HCT116 (cell line): ENCODE data around the gene ZNF578. TPM values are rescaled to one million over a fixed set of nuclear protein-coding genes. Genes with fewer than 3 reads are reported as not detected.

Source experiments
- ATAC-seq: fragments of 200-7000 bp; cut with Tn5 transposase; 2 replicates; pipeline ENCODE4 v1.9.1; 2020; ENCODE audit warnings: mild to moderate bottlenecking, moderate library complexity
- BruUV-seq: library from RNA; stranded (reverse); fragments of 400-500 nt; replicated peaks from 2 replicates; lab custom pipeline; 2021; lab: Mats Ljungman, UMichigan
- CTCF ChIA-PET: fragments of 300-600 bp; sonication (Branson Sonifier 250); formaldehyde crosslinking; loops from one replicate; lab custom pipeline; 2021; ENCODE audit warnings: antibody characterized with exemption; lab: Charles Lee
- POLR2A ChIA-PET: fragments of 300-600, 350-600 bp; sonication (Branson Sonifier 250); formaldehyde crosslinking; loops from one replicate; lab custom pipeline; 2021; ENCODE audit warnings: antibody characterized with exemption; lab: Charles Lee
- RAD21 ChIA-PET, 2 experiments: fragments of 300-600 bp; sonication (Branson Sonifier 250); formaldehyde crosslinking; loops; one replicate each; lab custom pipeline; 2023; ENCODE audit warnings: low total read pairs in 2 of 2; ENCODE audit not compliant: uncharacterized antibody in 2 of 2, unreplicated experiment in 2 of 2, low non-redundant PET in 1 of 2; lab: Charles Lee
- DNase-seq: peaks from one replicate; pipeline ENCODE4 v3.0.0-alpha.2; 2010; ENCODE audit warnings: low read depth, low spot score
- H2AFZ ChIP-seq: fragments of 200-600 bp; shearing (Covaris generic), sonication (generic); 2 replicates; pipeline ENCODE4 v1.6.1; 2017; ENCODE audit warnings: low read depth, mixed run types, mixed read lengths, antibody characterized with exemption, low read length; ENCODE audit not compliant: poor library complexity, severe bottlenecking
- H3K27ac ChIP-seq: 2 replicates; pipeline ENCODE4 v1.5.1; 2012; ENCODE audit warnings: low read depth, low read length
- H3K27me3 ChIP-seq: fragments of 200-600 bp; sonication (generic); 2 replicates; pipeline ENCODE4 v1.6.1; 2016; ENCODE audit warnings: mixed run types, low read length, mixed read lengths; ENCODE audit not compliant: insufficient read depth
- H3K36me3 ChIP-seq, 2 experiments: fragments of 200-500 bp in 1 of 2; fragments of 200-600 bp in 1 of 2; sonication (Bioruptor generic) in 1 of 2; sonication (generic) in 1 of 2; 2 replicates each; pipeline versions ENCODE4 v1.5.1 to v1.6.1; 2014 to 2016; ENCODE audit warnings: low read length in 2 of 2, inconsistent platforms in 1 of 2, mixed read lengths in 1 of 2, mixed run types in 1 of 2; ENCODE audit not compliant: insufficient read depth in 2 of 2, control insufficient read depth in 1 of 2
- H3K4me1 ChIP-seq, 2 experiments: fragments of 200-600 bp in 1 of 2; sonication (generic) in 1 of 2; 2 replicates each; pipeline versions ENCODE4 v1.5.1 to v1.6.1; 2012 to 2017; ENCODE audit warnings: low read length in 2 of 2, inconsistent platforms in 1 of 2, mild to moderate bottlenecking in 1 of 2, mixed read lengths in 1 of 2, mixed run types in 1 of 2, moderate library complexity in 1 of 2; ENCODE audit not compliant: insufficient read depth in 2 of 2, control insufficient read depth in 1 of 2
- H3K4me2 ChIP-seq: fragments of 200-600 bp; sonication (generic); 2 replicates; pipeline ENCODE4 v1.6.1; 2017; ENCODE audit warnings: mixed run types, low read length, mixed read lengths
- H3K4me3 ChIP-seq, 2 experiments: fragments of 200-600 bp in 1 of 2; sonication (generic) in 1 of 2; replicated peaks in 1 of 2; 2 replicates each; pipeline ENCODE4 v1.5.1; 2011 to 2016; ENCODE audit warnings: low read length in 2 of 2, control low read depth in 1 of 2, low read depth in 1 of 2, mild to moderate bottlenecking in 1 of 2, mixed read lengths in 1 of 2, mixed run types in 1 of 2
- H3K79me2 ChIP-seq: fragments of 200-600 bp; sonication (generic); 2 replicates; pipeline ENCODE4 v1.6.1; 2017; ENCODE audit warnings: mild to moderate bottlenecking, mixed run types, low read length, moderate library complexity, mixed read lengths; ENCODE audit not compliant: insufficient read depth
- H3K9ac ChIP-seq: fragments of 200-600 bp; sonication (generic); 2 replicates; pipeline ENCODE4 v1.6.1; 2016; ENCODE audit warnings: low read length, mixed read lengths
- H3K9me2 ChIP-seq: fragments of 200-600 bp; sonication (generic), shearing (Covaris generic); 2 replicates; pipeline ENCODE4 v1.6.1; 2017; ENCODE audit warnings: mixed run types, mild to moderate bottlenecking, moderate library complexity; ENCODE audit not compliant: insufficient read depth
- H3K9me3 ChIP-seq, 2 experiments: fragments of 200-500 bp in 1 of 2; fragments of 200-600 bp in 1 of 2; sonication (Bioruptor generic) in 1 of 2; sonication (generic) in 1 of 2; 2 replicates each; pipeline ENCODE4 v1.6.1; 2014 to 2017; ENCODE audit warnings: low read length in 2 of 2, mixed read lengths in 2 of 2, inconsistent platforms in 1 of 2, low read depth in 1 of 2, mild to moderate bottlenecking in 1 of 2, mixed run types in 1 of 2, moderate library complexity in 1 of 2; ENCODE audit not compliant: control insufficient read depth in 1 of 2, insufficient read depth in 1 of 2
- H4K20me1 ChIP-seq: fragments of 200-600 bp; sonication (generic), shearing (Covaris generic); 2 replicates; pipeline ENCODE4 v1.6.1; 2017; ENCODE audit warnings: mixed run types, mild to moderate bottlenecking, moderate library complexity; ENCODE audit not compliant: insufficient read depth
- CEBPB ChIP-seq: IDR thresholded peaks from 2 replicates; pipeline ENCODE4 v1.6.1; 2012; ENCODE audit warnings: low read depth
- CTCF ChIP-seq, 3 experiments: fragments of 200-600 bp in 1 of 3; sonication (generic) in 1 of 3; IDR thresholded peaks in 2 of 3; conservative IDR thresholded peaks in 1 of 3; 2 replicates each; pipeline ENCODE4 v1.5.1; 2012 to 2017; ENCODE audit warnings: low read depth in 2 of 3, low read length in 2 of 3, antibody characterized with exemption in 1 of 3, borderline replicate concordance in 1 of 3, control low read depth in 1 of 3, mild to moderate bottlenecking in 1 of 3, mixed read lengths in 1 of 3, mixed run types in 1 of 3, moderate library complexity in 1 of 3; ENCODE audit not compliant: insufficient read depth in 1 of 3
- ELF1 ChIP-seq: IDR thresholded peaks from 2 replicates; pipeline ENCODE4 v1.6.1; 2012; ENCODE audit warnings: low read depth, borderline replicate concordance
- EZH2 ChIP-seq: fragments of 200-600 bp; sonication (generic); IDR thresholded peaks from 2 replicates; pipeline ENCODE4 v1.6.1; 2017; ENCODE audit warnings: antibody characterized with exemption, mixed run types
- FOSL1 ChIP-seq: IDR thresholded peaks from 2 replicates; pipeline ENCODE4 v1.6.1; 2012; ENCODE audit warnings: low read depth
- POLR2A ChIP-seq: IDR thresholded peaks from 2 replicates; pipeline ENCODE4 v1.7.0; 2011; ENCODE audit warnings: borderline replicate concordance; ENCODE audit not compliant: insufficient read depth, insufficient read length; ENCODE audit errors: extremely low read depth
- RAD21 ChIP-seq: IDR thresholded peaks from 2 replicates; pipeline ENCODE4 v1.6.1; 2012; ENCODE audit warnings: low read depth, mild to moderate bottlenecking
- REST ChIP-seq: IDR thresholded peaks from 2 replicates; pipeline ENCODE4 v1.6.1; 2012; ENCODE audit warnings: low read depth
- SIN3A ChIP-seq: IDR thresholded peaks from 2 replicates; pipeline ENCODE4 v1.6.1; 2012; ENCODE audit warnings: low read depth
- SRF ChIP-seq: IDR thresholded peaks from 2 replicates; pipeline ENCODE4 v1.6.1; 2012; ENCODE audit warnings: low read depth
- TCF7L2 ChIP-seq: IDR thresholded peaks from 2 replicates; pipeline ENCODE4 v1.7.0; 2011; ENCODE audit warnings: borderline replicate concordance, inconsistent platforms; ENCODE audit not compliant: insufficient read depth, insufficient read length; ENCODE audit errors: extremely low read depth
- intact Hi-C: fragments of 100-400 bp; cut with micrococcal nuclease; formaldehyde crosslinking; loops from 2 replicates; pipeline ENCODE4 v1.10.0; 2022
- total RNA-seq: library from RNA; stranded (reverse); gene quantifications from one replicate; pipeline ENCODE4 v1.2.1, GENCODE V29; 2021; ENCODE audit not compliant: unreplicated experiment
- TF ChIP-seq, protein P1 (sequence below): IDR thresholded peaks from 2 replicates; pipeline ENCODE4 v1.6.1; 2012
- TF ChIP-seq, protein P2 (sequence below): IDR thresholded peaks from 2 replicates; pipeline ENCODE4 v1.6.1; 2012
- TF ChIP-seq, protein P3 (sequence below): IDR thresholded peaks from 2 replicates; pipeline ENCODE4 v1.6.1; 2011; ENCODE audit warnings: mild to moderate bottlenecking, low read length, moderate library complexity; ENCODE audit not compliant: insufficient replicate concordance; ENCODE audit errors: extremely low read depth

ZNF578 gene
- total RNA-seq, 1 experiment from 2014 or later: not detected

GRCh38 chr19:52542984-52543664 is 89.8 kb downstream of the ZNF578 start:
- no peaks in the 10 kb centered on the region for H3K27me3 ChIP-seq
- no peaks in the 10 kb centered on the region for H4K20me1 ChIP-seq
- ChIA-PET RAD21 (no interaction called here), CTCF (no interaction called here)
- H3K9ac ChIP-seq: no peak overlapping the region
- no peak overlapping the region for H3K27ac ChIP-seq
- BruUV-seq: no TSS peak
- DNase-seq: no peak
- H3K79me2 ChIP-seq: no peaks in the 10 kb centered on the region
- peaks cover 0 to 13% of the 10 kb centered on the region in 2 experiments; a peak in 3 of 4 replicates for H3K36me3 ChIP-seq
- no peak for TF ChIP-seq TCF7L2
- TF ChIP-seq REST: no peak
- TF ChIP-seq EZH2: no peak
- TF ChIP-seq, protein P1, sequence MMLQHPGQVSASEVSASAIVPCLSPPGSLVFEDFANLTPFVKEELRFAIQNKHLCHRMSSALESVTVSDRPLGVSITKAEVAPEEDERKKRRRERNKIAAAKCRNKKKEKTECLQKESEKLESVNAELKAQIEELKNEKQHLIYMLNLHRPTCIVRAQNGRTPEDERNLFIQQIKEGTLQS: no peak
- TF ChIP-seq ELF1: no peak
- no peak for TF ChIP-seq POLR2A
- no peak for TF ChIP-seq FOSL1
- no peak for TF ChIP-seq CEBPB
- no peak for TF ChIP-seq RAD21
- no peak for TF ChIP-seq SRF
- TF ChIP-seq, protein P2, sequence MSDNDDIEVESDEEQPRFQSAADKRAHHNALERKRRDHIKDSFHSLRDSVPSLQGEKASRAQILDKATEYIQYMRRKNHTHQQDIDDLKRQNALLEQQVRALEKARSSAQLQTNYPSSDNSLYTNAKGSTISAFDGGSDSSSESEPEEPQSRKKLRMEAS: no peak
- no peak for TF ChIP-seq SIN3A
- TF ChIP-seq, protein P3, sequence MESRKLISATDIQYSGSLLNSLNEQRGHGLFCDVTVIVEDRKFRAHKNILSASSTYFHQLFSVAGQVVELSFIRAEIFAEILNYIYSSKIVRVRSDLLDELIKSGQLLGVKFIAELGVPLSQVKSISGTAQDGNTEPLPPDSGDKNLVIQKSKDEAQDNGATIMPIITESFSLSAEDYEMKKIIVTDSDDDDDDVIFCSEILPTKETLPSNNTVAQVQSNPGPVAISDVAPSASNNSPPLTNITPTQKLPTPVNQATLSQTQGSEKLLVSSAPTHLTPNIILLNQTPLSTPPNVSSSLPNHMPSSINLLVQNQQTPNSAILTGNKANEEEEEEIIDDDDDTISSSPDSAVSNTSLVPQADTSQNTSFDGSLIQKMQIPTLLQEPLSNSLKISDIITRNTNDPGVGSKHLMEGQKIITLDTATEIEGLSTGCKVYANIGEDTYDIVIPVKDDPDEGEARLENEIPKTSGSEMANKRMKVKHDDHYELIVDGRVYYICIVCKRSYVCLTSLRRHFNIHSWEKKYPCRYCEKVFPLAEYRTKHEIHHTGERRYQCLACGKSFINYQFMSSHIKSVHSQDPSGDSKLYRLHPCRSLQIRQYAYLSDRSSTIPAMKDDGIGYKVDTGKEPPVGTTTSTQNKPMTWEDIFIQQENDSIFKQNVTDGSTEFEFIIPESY: no peak
- TF ChIP-seq CTCF (IDR thresholded peaks at IDR 0.05 in 2 of 3, conservative IDR thresholded peaks at IDR 0.05 in 1 of 3; ENCODE audit: borderline replicate concordance in 1 of 3, insufficient read depth in 1 of 3, low read depth in 2 of 3, low read length in 2 of 3): no peak
- TF ChIP-seq, all 23 proteins: peak for 0
- H3K4me2 ChIP-seq: no peak overlapping the region
- no peak overlapping the region for H2AFZ ChIP-seq
- H3K9me2 ChIP-seq: no peaks in the 10 kb centered on the region
- POLR2A ChIA-PET: no interaction called here
- ATAC-seq: no peak
- H3K4me3 ChIP-seq: no peak overlapping the region
- intact Hi-C loops: no loop called here
- H3K4me1 ChIP-seq: no peaks in the 10 kb centered on the region
- H3K9me3 ChIP-seq: no peaks in the 10 kb centered on the region
